HCT116 (cell line): ENCODE measurements around the gene CFAP77. TPM values are rescaled to one million over a fixed set of nuclear protein-coding genes. Genes with fewer than 3 reads are reported as not detected.
"Not testable (repeated sequence)": the region's sequence is repeated elsewhere in the genome, so short reads cannot be mapped to it uniquely, and the experiment has no call there.

Experiments used
- ATAC-seq: fragments of 200-7000 bp; cut with Tn5 transposase; 2 replicates; pipeline ENCODE4 v1.9.1; 2020; ENCODE audit warnings: mild to moderate bottlenecking, moderate library complexity
- BruUV-seq: library from RNA; stranded (reverse); fragments of 400-500 nt; replicated peaks from 2 replicates; lab custom pipeline; 2021; lab: Mats Ljungman, UMichigan
- CTCF ChIA-PET: fragments of 300-600 bp; sonication (Branson Sonifier 250); formaldehyde crosslinking; loops from one replicate; lab custom pipeline; 2021; ENCODE audit warnings: antibody characterized with exemption; lab: Charles Lee
- POLR2A ChIA-PET: fragments of 300-600, 350-600 bp; sonication (Branson Sonifier 250); formaldehyde crosslinking; loops from one replicate; lab custom pipeline; 2021; ENCODE audit warnings: antibody characterized with exemption; lab: Charles Lee
- RAD21 ChIA-PET, 2 experiments: fragments of 300-600 bp; sonication (Branson Sonifier 250); formaldehyde crosslinking; loops; one replicate each; lab custom pipeline; 2023; ENCODE audit warnings: low total read pairs in 2 of 2; ENCODE audit not compliant: uncharacterized antibody in 2 of 2, unreplicated experiment in 2 of 2, low non-redundant PET in 1 of 2; lab: Charles Lee
- DNase-seq: peaks from one replicate; pipeline ENCODE4 v3.0.0-alpha.2; 2010; ENCODE audit warnings: low read depth, low spot score
- H2AFZ ChIP-seq: fragments of 200-600 bp; shearing (Covaris generic), sonication (generic); 2 replicates; pipeline ENCODE4 v1.6.1; 2017; ENCODE audit warnings: low read depth, mixed run types, mixed read lengths, antibody characterized with exemption, low read length; ENCODE audit not compliant: poor library complexity, severe bottlenecking
- H3K27ac ChIP-seq: 2 replicates; pipeline ENCODE4 v1.5.1; 2012; ENCODE audit warnings: low read depth, low read length
- H3K27me3 ChIP-seq: fragments of 200-600 bp; sonication (generic); 2 replicates; pipeline ENCODE4 v1.6.1; 2016; ENCODE audit warnings: mixed run types, low read length, mixed read lengths; ENCODE audit not compliant: insufficient read depth
- H3K36me3 ChIP-seq, 2 experiments: fragments of 200-500 bp in 1 of 2; fragments of 200-600 bp in 1 of 2; sonication (Bioruptor generic) in 1 of 2; sonication (generic) in 1 of 2; 2 replicates each; pipeline versions ENCODE4 v1.5.1 to v1.6.1; 2014 to 2016; ENCODE audit warnings: low read length in 2 of 2, inconsistent platforms in 1 of 2, mixed read lengths in 1 of 2, mixed run types in 1 of 2; ENCODE audit not compliant: insufficient read depth in 2 of 2, control insufficient read depth in 1 of 2
- H3K4me1 ChIP-seq, 2 experiments: fragments of 200-600 bp in 1 of 2; sonication (generic) in 1 of 2; 2 replicates each; pipeline versions ENCODE4 v1.5.1 to v1.6.1; 2012 to 2017; ENCODE audit warnings: low read length in 2 of 2, inconsistent platforms in 1 of 2, mild to moderate bottlenecking in 1 of 2, mixed read lengths in 1 of 2, mixed run types in 1 of 2, moderate library complexity in 1 of 2; ENCODE audit not compliant: insufficient read depth in 2 of 2, control insufficient read depth in 1 of 2
- H3K4me2 ChIP-seq: fragments of 200-600 bp; sonication (generic); 2 replicates; pipeline ENCODE4 v1.6.1; 2017; ENCODE audit warnings: mixed run types, low read length, mixed read lengths
- H3K4me3 ChIP-seq, 2 experiments: fragments of 200-600 bp in 1 of 2; sonication (generic) in 1 of 2; replicated peaks in 1 of 2; 2 replicates each; pipeline ENCODE4 v1.5.1; 2011 to 2016; ENCODE audit warnings: low read length in 2 of 2, control low read depth in 1 of 2, low read depth in 1 of 2, mild to moderate bottlenecking in 1 of 2, mixed read lengths in 1 of 2, mixed run types in 1 of 2
- H3K79me2 ChIP-seq: fragments of 200-600 bp; sonication (generic); 2 replicates; pipeline ENCODE4 v1.6.1; 2017; ENCODE audit warnings: mild to moderate bottlenecking, mixed run types, low read length, moderate library complexity, mixed read lengths; ENCODE audit not compliant: insufficient read depth
- H3K9ac ChIP-seq: fragments of 200-600 bp; sonication (generic); 2 replicates; pipeline ENCODE4 v1.6.1; 2016; ENCODE audit warnings: low read length, mixed read lengths
- H3K9me2 ChIP-seq: fragments of 200-600 bp; sonication (generic), shearing (Covaris generic); 2 replicates; pipeline ENCODE4 v1.6.1; 2017; ENCODE audit warnings: mixed run types, mild to moderate bottlenecking, moderate library complexity; ENCODE audit not compliant: insufficient read depth
- H3K9me3 ChIP-seq, 2 experiments: fragments of 200-500 bp in 1 of 2; fragments of 200-600 bp in 1 of 2; sonication (Bioruptor generic) in 1 of 2; sonication (generic) in 1 of 2; 2 replicates each; pipeline ENCODE4 v1.6.1; 2014 to 2017; ENCODE audit warnings: low read length in 2 of 2, mixed read lengths in 2 of 2, inconsistent platforms in 1 of 2, low read depth in 1 of 2, mild to moderate bottlenecking in 1 of 2, mixed run types in 1 of 2, moderate library complexity in 1 of 2; ENCODE audit not compliant: control insufficient read depth in 1 of 2, insufficient read depth in 1 of 2
- H4K20me1 ChIP-seq: fragments of 200-600 bp; sonication (generic), shearing (Covaris generic); 2 replicates; pipeline ENCODE4 v1.6.1; 2017; ENCODE audit warnings: mixed run types, mild to moderate bottlenecking, moderate library complexity; ENCODE audit not compliant: insufficient read depth
- ZBTB33 ChIP-seq: IDR thresholded peaks from 2 replicates; pipeline ENCODE4 v1.6.1; 2011; ENCODE audit warnings: mild to moderate bottlenecking, low read length, moderate library complexity; ENCODE audit not compliant: insufficient replicate concordance; ENCODE audit errors: extremely low read depth
- intact Hi-C: fragments of 100-400 bp; cut with micrococcal nuclease; formaldehyde crosslinking; loops from 2 replicates; pipeline ENCODE4 v1.10.0; 2022
- total RNA-seq: library from RNA; stranded (reverse); gene quantifications from one replicate; pipeline ENCODE4 v1.2.1, GENCODE V29; 2021; ENCODE audit not compliant: unreplicated experiment

CFAP77 gene
- total RNA-seq, 1 experiment from 2014 or later: 0.98 TPM

- H3K79me2 ChIP-seq, H3K27me3 ChIP-seq, intact Hi-C loops, BruUV-seq, DNase-seq, H4K20me1 ChIP-seq, POLR2A ChIA-PET, H2AFZ ChIP-seq, H3K4me3 ChIP-seq, CTCF ChIA-PET, H3K9me3 ChIP-seq, H3K9me2 ChIP-seq, H3K4me1 ChIP-seq, ATAC-seq, H3K4me2 ChIP-seq, H3K27ac ChIP-seq, H3K9ac ChIP-seq, RAD21 ChIA-PET: not testable (repeated sequence)
- peaks cover 19 to 42% of the 10 kb centered on the region in 2 experiments; a peak in 3 of 4 replicates for H3K36me3 ChIP-seq
Observed at GRCh38 chr9:132377769-132378168, 32.2 kb upstream of the CFAP77 start.

GRCh38 chr9:132378416-132378815 is 31.6 kb upstream of the CFAP77 start:
- H3K36me3 ChIP-seq: peaks cover 19 to 42% of the 10 kb centered on the region in 2 experiments; a peak in 3 of 4 replicates
- H3K4me1 ChIP-seq, POLR2A ChIA-PET, H3K9ac ChIP-seq, H3K27ac ChIP-seq, RAD21 ChIA-PET, DNase-seq, CTCF ChIA-PET, H3K27me3 ChIP-seq, ATAC-seq, intact Hi-C loops, H4K20me1 ChIP-seq, H3K9me2 ChIP-seq, H3K79me2 ChIP-seq, BruUV-seq, H2AFZ ChIP-seq, H3K4me2 ChIP-seq, H3K4me3 ChIP-seq, H3K9me3 ChIP-seq: not testable (repeated sequence)

- ChIA-PET CTCF (no interaction called here), RAD21 (no interaction called here)
- H3K27ac ChIP-seq: no peak overlapping the region
- no peak overlapping the region for H3K4me2 ChIP-seq
- H3K36me3 ChIP-seq: peaks cover 33 to 38% of the 10 kb centered on the region in 2 experiments; a peak in 3 of 4 replicates
- intact Hi-C loops: loop anchor here (10.0 kb wide), 1 partner anchor 597 kb away; no protein-coding TSS in a partner anchor
- no peak overlapping the region for H2AFZ ChIP-seq
- no peaks in the 10 kb centered on the region for H3K9me3 ChIP-seq
- no peaks in the 10 kb centered on the region for H4K20me1 ChIP-seq
- H3K4me1 ChIP-seq: no peaks in the 10 kb centered on the region
- ATAC-seq: no peak
- TF ChIP-seq ZBTB33: no peak
- TF ChIP-seq, all 23 proteins: peak for 0
- Histone ChIP-seq H3K4me3 (no peak overlapping the region), H3K9ac (no peak overlapping the region), H3K27me3 (no peaks in the 10 kb centered on the region), H3K9me2 (no peaks in the 10 kb centered on the region), H3K79me2 (no peaks in the 10 kb centered on the region)
- no peak for DNase-seq
- BruUV-seq: no TSS peak
- POLR2A ChIA-PET: no interaction called here
Observed at GRCh38 chr9:132381966-132382541, 28.0 kb upstream of the CFAP77 start.
